ENCODE measurements around the gene SAE1.

GRCh38 chr19:47132194-47132852, 1.7 kb downstream of the SAE1 start:
- TF ChIP-seq CTCF (IDR thresholded peaks at IDR 0.05) (no peak), EP300 (IDR thresholded peaks at IDR 0.05) (no peak)

Measured in stomach (tissue), 4 donors.